Tibial artery (tissue), 4 donors: Measurements from ENCODE around the gene GRWD1.

Source experiments
- DNase-seq, 2 donors: peaks; one replicate each; pipeline ENCODE4 v3.0.0-alpha.2; 2019
- H3K27ac ChIP-seq, 2 donors: fragments of 200-600 bp; sonication (generic) in 1 of 2; 1 replicate in 1 of 2; 2 replicates in 1 of 2; pipeline ENCODE4 v1.5.1; 2018 to 2019; ENCODE audit warnings: mild to moderate bottlenecking in 1 of 2
- H3K27me3 ChIP-seq, 2 donors: fragments of 200-600 bp; sonication (generic) in 1 of 2; one replicate each; pipeline versions ENCODE4 v1.5.1 to v1.6.0; 2016 to 2019
- H3K36me3 ChIP-seq, 3 donors: fragments of 200-600 bp; sonication (generic) in 2 of 3; one replicate each; pipeline ENCODE4 v1.5.1; 2016 to 2019; ENCODE audit warnings: mild to moderate bottlenecking in 2 of 3
- H3K4me1 ChIP-seq, 4 donors: fragments of 200-600 bp; sonication (generic) in 2 of 4; 1 replicate in 3 of 4; 2 replicates in 1 of 4; pipeline ENCODE4 v1.5.1; 2016 to 2019
- H3K4me3 ChIP-seq, 2 donors: fragments of 200-600 bp; sonication (generic) in 1 of 2; 1 replicate in 1 of 2; 2 replicates in 1 of 2; pipeline ENCODE4 v1.5.1; 2018 to 2019; ENCODE audit warnings: mild to moderate bottlenecking in 2 of 2
- H3K9me3 ChIP-seq, 3 donors: fragments of 200-600 bp; sonication (generic) in 1 of 3; one replicate each; pipeline ENCODE4 v1.5.1; 2016 to 2019
- intact Hi-C: fragments of 100-400 bp; cut with DNase I; formaldehyde crosslinking; loops from one replicate; pipeline ENCODE4 v1.15.0; 2023; ENCODE audit warnings: low total_unique reads
- TF ChIP-seq, protein P1 (sequence below), 2 experiments: fragments of 200-600 bp in 1 of 2; fragments of 450-650 bp in 1 of 2; IDR thresholded peaks; one replicate each; pipeline ENCODE4 v1.5.1; 2017 to 2019; ENCODE audit warnings: antibody characterized with exemption in 2 of 2, mild to moderate bottlenecking in 1 of 2, moderate library complexity in 1 of 2

Gene GRWD1

GRCh38 chr19:48454150-48454730 lies 8.5 kb downstream of the GRWD1 start:
- H3K27me3 ChIP-seq = no peaks in the 10 kb centered on the region
- intact Hi-C loops = no loop called here
- TF ChIP-seq, protein P1, sequence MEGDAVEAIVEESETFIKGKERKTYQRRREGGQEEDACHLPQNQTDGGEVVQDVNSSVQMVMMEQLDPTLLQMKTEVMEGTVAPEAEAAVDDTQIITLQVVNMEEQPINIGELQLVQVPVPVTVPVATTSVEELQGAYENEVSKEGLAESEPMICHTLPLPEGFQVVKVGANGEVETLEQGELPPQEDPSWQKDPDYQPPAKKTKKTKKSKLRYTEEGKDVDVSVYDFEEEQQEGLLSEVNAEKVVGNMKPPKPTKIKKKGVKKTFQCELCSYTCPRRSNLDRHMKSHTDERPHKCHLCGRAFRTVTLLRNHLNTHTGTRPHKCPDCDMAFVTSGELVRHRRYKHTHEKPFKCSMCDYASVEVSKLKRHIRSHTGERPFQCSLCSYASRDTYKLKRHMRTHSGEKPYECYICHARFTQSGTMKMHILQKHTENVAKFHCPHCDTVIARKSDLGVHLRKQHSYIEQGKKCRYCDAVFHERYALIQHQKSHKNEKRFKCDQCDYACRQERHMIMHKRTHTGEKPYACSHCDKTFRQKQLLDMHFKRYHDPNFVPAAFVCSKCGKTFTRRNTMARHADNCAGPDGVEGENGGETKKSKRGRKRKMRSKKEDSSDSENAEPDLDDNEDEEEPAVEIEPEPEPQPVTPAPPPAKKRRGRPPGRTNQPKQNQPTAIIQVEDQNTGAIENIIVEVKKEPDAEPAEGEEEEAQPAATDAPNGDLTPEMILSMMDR (IDR thresholded peaks at IDR 0.05) = no peak
- no peaks in the 10 kb centered on the region for H3K9me3 ChIP-seq
- H3K27ac ChIP-seq = no peak overlapping the region
- H3K36me3 ChIP-seq = peaks cover 44 to 80% (median 60%) of the 10 kb centered on the region in 3 donors
- no peak for DNase-seq
- no peaks in the 10 kb centered on the region for H3K4me1 ChIP-seq
- no peak overlapping the region for H3K4me3 ChIP-seq

DNA sequence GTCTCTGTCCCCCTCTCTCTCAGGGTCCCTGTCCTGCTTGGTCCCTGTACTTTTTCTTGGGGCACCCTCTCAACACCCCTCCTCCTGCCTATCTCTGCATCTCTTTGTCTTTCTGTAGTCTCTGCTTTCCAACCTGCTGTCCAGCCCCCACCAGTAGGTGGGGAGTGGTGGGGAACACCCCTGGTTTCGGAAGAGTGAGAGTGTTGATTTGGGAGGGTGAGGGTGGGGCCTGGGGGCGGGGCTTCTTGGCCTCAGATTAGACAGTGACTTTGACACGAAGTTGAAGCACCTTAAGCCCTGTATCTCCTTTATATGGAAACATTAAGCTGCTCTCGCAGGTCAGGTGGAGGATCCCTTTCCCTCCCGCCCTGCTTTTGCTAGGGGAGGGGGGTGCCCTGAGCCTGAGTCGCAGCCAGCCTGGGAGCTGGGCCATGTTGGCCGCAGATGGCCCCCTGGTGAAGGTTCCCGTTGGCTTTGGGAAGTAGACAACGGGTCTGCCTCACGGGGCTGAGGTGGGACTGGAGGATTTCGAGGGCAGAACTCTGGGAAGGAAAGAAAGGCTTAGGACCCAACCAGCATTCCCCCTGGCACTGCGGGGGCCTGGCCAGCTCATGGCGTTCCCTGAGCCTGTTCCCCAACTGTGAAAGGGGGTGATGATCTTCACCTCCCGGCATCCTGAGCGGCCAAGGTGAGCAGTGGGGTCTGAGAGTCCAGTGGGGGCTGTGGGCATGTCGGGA lies 9.6 kb downstream of the GRWD1 start, which contains the start of gene KCNJ14:
TSS of gene KCNJ14 (plus strand) at position 404 of the 737 bp plus-strand sequence. CDS start 6,151 bp downstream, outside the sequence.
- H3K27ac ChIP-seq = no peak within 1 kb of the TSS
- H3K9me3 ChIP-seq = no peaks in the 10 kb centered on the region
- no peaks in the 10 kb centered on the region for H3K27me3 ChIP-seq
- intact Hi-C loops = no loop called here
- H3K36me3 ChIP-seq = peaks cover 33 to 69% (median 49%) of the 10 kb centered on the region in 3 donors
- H3K4me1 ChIP-seq = no peaks in the 10 kb centered on the region
- H3K4me3 ChIP-seq = no peak within 1 kb of the TSS
- TF ChIP-seq, protein P1 (IDR thresholded peaks at IDR 0.05) = no peak
- no peak for DNase-seq

GRCh38 chr19:48455908-48456562 lies 10.3 kb downstream of the GRWD1 start:
- DNase-seq = no peak
- H3K4me1 ChIP-seq = no peaks in the 10 kb centered on the region
- no peaks in the 10 kb centered on the region for H3K9me3 ChIP-seq
- no peak overlapping the region for H3K4me3 ChIP-seq
- H3K27ac ChIP-seq = no peak overlapping the region
- intact Hi-C loops = no loop called here
- H3K36me3 ChIP-seq = peaks cover 26 to 62% (median 42%) of the 10 kb centered on the region in 3 donors
- TF ChIP-seq, protein P1 (IDR thresholded peaks at IDR 0.05) = no peak
- no peaks in the 10 kb centered on the region for H3K27me3 ChIP-seq

- intact Hi-C loops = no loop called here
- H3K9me3 ChIP-seq = no peaks in the 10 kb centered on the region
- H3K27me3 ChIP-seq = no peaks in the 10 kb centered on the region
- no peak overlapping the region for H3K27ac ChIP-seq
- H3K4me3 ChIP-seq = no peak overlapping the region
- TF ChIP-seq, protein P1 (IDR thresholded peaks at IDR 0.05) = no peak
- peaks cover 19 to 56% (median 34%) of the 10 kb centered on the region in 3 donors for H3K36me3 ChIP-seq
- no peak for DNase-seq
- no peaks in the 10 kb centered on the region for H3K4me1 ChIP-seq
Observed at GRCh38 chr19:48456864-48457263, 11.1 kb downstream of the GRWD1 start.

DNA sequence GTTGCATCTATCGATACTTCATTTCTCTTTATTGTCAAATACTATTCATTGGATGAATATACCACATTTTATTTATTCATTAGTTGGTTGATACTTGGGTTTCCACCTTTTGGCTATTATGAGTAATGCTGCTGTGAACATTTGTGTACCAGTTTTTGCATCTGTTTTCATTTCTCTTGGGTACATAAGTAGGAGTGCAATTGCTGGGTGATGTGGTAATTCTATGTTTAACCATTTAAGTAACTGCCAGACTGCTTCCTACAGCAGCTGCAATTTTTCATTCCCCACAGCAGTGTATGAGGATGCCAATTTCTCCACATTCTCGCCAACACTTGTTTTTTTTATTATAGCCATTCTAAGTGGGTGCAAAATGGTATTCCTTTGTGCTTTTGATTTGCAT lies 12.2 kb downstream of the GRWD1 start:
- H3K4me1 ChIP-seq = no peaks in the 10 kb centered on the region
- DNase-seq = no peak
- no peaks in the 10 kb centered on the region for H3K27me3 ChIP-seq
- TF ChIP-seq, protein P1 (IDR thresholded peaks at IDR 0.05) = no peak
- peaks cover 9 to 50% (median 24%) of the 10 kb centered on the region in 3 donors for H3K36me3 ChIP-seq
- H3K27ac ChIP-seq = no peak overlapping the region
- intact Hi-C loops = no loop called here
- no peaks in the 10 kb centered on the region for H3K9me3 ChIP-seq
- no peak overlapping the region for H3K4me3 ChIP-seq
